Lower leg skin (tissue), 3 donors: ENCODE data around the gene HADHB.
A peak's percentile ranks its signal among the peaks of the same experiment; 100 is the strongest.

Experiments used
- CTCF ChIP-seq, 3 donors: fragments of 450-650 bp; IDR thresholded peaks; one replicate each; pipeline ENCODE4 v1.5.1; 2016; ENCODE audit warnings: antibody characterized with exemption in 3 of 3, mild to moderate bottlenecking in 3 of 3, moderate library complexity in 2 of 3
- POLR2A ChIP-seq, 2 donors: fragments of 450-650 bp; IDR thresholded peaks; one replicate each; pipeline ENCODE4 v1.6.1; 2016 to 2017; ENCODE audit warnings: antibody characterized with exemption in 2 of 2, mild to moderate bottlenecking in 1 of 2, moderate library complexity in 1 of 2

- TF ChIP-seq POLR2A (IDR thresholded peaks at IDR 0.05) (no peak), CTCF (IDR thresholded peaks at IDR 0.05) (peak in 1 of 3 donors; percentile 79)
Measured at GRCh38 chr2:26330114-26330549, 85.4 kb downstream of the HADHB start.
